Measurements from ENCODE around the gene DEDD. TPM values are rescaled to one million over a fixed set of nuclear protein-coding genes. Genes with fewer than 3 reads are reported as not detected.

Gene DEDD
- total RNA-seq, 1 experiment from 2014 or later: 32.8 TPM

- Histone ChIP-seq H3K4me3 (replicated peaks in 1 of 2; ENCODE audit: low read depth in 1 of 2, low read length in 2 of 2) (no peak overlapping the region), H3K79me2 (ENCODE audit: insufficient read depth, low read length) (no peaks in the 10 kb centered on the region), H3K4me2 (ENCODE audit: low read length) (no peak overlapping the region), H3K36me3 (ENCODE audit: control insufficient read depth in 1 of 2, insufficient read depth in 2 of 2, low read length in 2 of 2) (no peaks in the 10 kb centered on the region), H3K9me2 (ENCODE audit: insufficient read depth) (no peaks in the 10 kb centered on the region), H3K9ac (ENCODE audit: low read length) (no peak overlapping the region), H3K27ac (ENCODE audit: low read depth, low read length) (no peak overlapping the region), H3K9me3 (ENCODE audit: control insufficient read depth in 1 of 2, insufficient read depth in 1 of 2, low read depth in 1 of 2, low read length in 2 of 2) (no peaks in the 10 kb centered on the region), H3K27me3 (ENCODE audit: insufficient read depth, low read length) (no peaks in the 10 kb centered on the region), H2AFZ (ENCODE audit: low read depth, low read length, poor library complexity, severe bottlenecking) (no peak overlapping the region), H3K4me1 (ENCODE audit: control insufficient read depth in 1 of 2, insufficient read depth in 2 of 2, low read length in 2 of 2) (peaks cover 11 to 63% of the 10 kb centered on the region in 2 experiments), H4K20me1 (ENCODE audit: insufficient read depth) (no peaks in the 10 kb centered on the region)
- no peak for DNase-seq (ENCODE audit: low read depth, low spot score)
- TF ChIP-seq YY1 (IDR thresholded peaks at IDR 0.05; ENCODE audit: extremely low read depth, insufficient replicate concordance, low read depth, low read length) (no peak), TCF7L2 (IDR thresholded peaks at IDR 0.05; ENCODE audit: borderline replicate concordance, extremely low read depth, insufficient read depth, insufficient read length) (no peak), SRF (IDR thresholded peaks at IDR 0.05; ENCODE audit: low read depth) (no peak), ZNF274 (IDR thresholded peaks at IDR 0.05; ENCODE audit: low read depth, low read length) (no peak), EGR1 (IDR thresholded peaks at IDR 0.05; ENCODE audit: low read depth) (no peak), SIN3A (IDR thresholded peaks at IDR 0.05; ENCODE audit: low read depth) (no peak), EZH2 (IDR thresholded peaks at IDR 0.05) (no peak), FOSL1 (IDR thresholded peaks at IDR 0.05; ENCODE audit: low read depth) (no peak), SP1 (IDR thresholded peaks at IDR 0.05; ENCODE audit: low read depth) (no peak), ELF1 (IDR thresholded peaks at IDR 0.05; ENCODE audit: borderline replicate concordance, low read depth) (no peak), JUND (IDR thresholded peaks at IDR 0.05) (no peak), POLR2A (IDR thresholded peaks at IDR 0.05; ENCODE audit: borderline replicate concordance, extremely low read depth, insufficient read depth, insufficient read length) (no peak), POLR2AphosphoS5 (IDR thresholded peaks at IDR 0.05; ENCODE audit: low read depth, low read length) (no peak), CBX3 (IDR thresholded peaks at IDR 0.05; ENCODE audit: low read depth) (no peak), RAD21 (IDR thresholded peaks at IDR 0.05; ENCODE audit: low read depth) (no peak), CEBPB (IDR thresholded peaks at IDR 0.05; ENCODE audit: low read depth) (no peak)
- TF ChIP-seq, protein P1, sequence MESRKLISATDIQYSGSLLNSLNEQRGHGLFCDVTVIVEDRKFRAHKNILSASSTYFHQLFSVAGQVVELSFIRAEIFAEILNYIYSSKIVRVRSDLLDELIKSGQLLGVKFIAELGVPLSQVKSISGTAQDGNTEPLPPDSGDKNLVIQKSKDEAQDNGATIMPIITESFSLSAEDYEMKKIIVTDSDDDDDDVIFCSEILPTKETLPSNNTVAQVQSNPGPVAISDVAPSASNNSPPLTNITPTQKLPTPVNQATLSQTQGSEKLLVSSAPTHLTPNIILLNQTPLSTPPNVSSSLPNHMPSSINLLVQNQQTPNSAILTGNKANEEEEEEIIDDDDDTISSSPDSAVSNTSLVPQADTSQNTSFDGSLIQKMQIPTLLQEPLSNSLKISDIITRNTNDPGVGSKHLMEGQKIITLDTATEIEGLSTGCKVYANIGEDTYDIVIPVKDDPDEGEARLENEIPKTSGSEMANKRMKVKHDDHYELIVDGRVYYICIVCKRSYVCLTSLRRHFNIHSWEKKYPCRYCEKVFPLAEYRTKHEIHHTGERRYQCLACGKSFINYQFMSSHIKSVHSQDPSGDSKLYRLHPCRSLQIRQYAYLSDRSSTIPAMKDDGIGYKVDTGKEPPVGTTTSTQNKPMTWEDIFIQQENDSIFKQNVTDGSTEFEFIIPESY (IDR thresholded peaks at IDR 0.05; ENCODE audit: extremely low read depth, insufficient replicate concordance, low read length): no peak
- ChIA-PET CTCF (no interaction called here), POLR2A (no interaction called here), RAD21 (ENCODE audit: low non-redundant PET in 1 of 2, low total read pairs in 2 of 2, uncharacterized antibody in 2 of 2, unreplicated experiment in 2 of 2) (no interaction called here)
- intact Hi-C loops (cut with micrococcal nuclease): no loop called here
- BruUV-seq (replicated peaks): no TSS peak
- no peak for ATAC-seq
Measured at GRCh38 chr1:161091093-161091492, 41.4 kb downstream of the DEDD start.

Data from HCT116 (cell line).